RKO (cell line): ENCODE measurements around the gene FRK.

Experiments
- DNase-seq: peaks from one replicate; pipeline ENCODE4 v3.0.0-alpha.2; 2016; ENCODE audit warnings: low spot score

Gene FRK

GRCh38 chr6:116034327-116034726 lies 26.4 kb downstream of the FRK start:
- DNase-seq: no peak

GRCh38 chr6:116033687-116034303 lies 26.9 kb downstream of the FRK start:
- no peak for DNase-seq

GRCh38 chr6:116030770-116031169 lies 29.9 kb downstream of the FRK start:
- no peak for DNase-seq

- DNase-seq: no peak
Observed at GRCh38 chr6:116029535-116029934, 31.2 kb downstream of the FRK start.

DNA sequence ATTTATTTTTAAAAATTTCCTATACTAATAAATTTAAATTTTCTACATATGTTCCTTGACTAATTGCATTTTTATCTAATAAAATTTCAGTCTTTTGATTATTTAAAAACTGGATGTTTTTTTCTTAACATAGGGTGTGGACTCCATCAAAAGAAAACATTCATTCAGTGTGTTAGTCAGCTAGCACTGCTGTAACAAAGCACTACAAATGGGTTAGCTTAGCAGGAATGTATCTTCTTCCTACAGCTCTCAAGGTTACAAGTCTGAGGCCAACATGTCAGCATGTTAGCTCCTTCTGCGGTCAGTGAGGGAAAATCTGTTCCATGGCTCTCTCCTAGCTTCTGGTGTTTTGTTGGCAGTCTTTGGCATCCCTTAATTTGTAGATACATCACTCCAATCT lies 32.5 kb downstream of the FRK start:
- no peak for DNase-seq

DNA sequence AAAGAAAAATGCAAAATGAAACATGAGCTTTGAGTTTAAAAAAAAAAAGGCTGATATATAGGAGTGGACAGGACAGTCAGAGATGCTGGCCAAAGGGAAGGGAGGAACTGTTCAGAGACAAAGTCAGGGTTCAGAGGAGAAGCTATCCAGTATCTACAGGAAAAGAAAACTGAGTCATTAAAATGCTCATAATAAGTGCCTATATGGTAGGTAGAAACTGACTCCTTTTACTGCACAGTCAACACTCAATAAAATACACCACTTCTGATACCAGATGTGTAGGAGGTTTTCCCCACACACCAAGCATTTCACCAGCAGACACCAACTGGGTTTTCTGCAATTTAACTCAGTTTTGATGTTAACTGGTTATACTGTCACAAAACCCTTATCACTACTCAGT lies 32.9 kb downstream of the FRK start:
- DNase-seq: no peak

- no peak for DNase-seq
Observed at GRCh38 chr6:116025405-116025804, 35.3 kb downstream of the FRK start.

GRCh38 chr6:116022841-116023445 lies 37.7 kb downstream of the FRK start:
- no peak for DNase-seq

- DNase-seq: no peak
Observed at GRCh38 chr6:116020738-116021137, 40.0 kb downstream of the FRK start.

DNA sequence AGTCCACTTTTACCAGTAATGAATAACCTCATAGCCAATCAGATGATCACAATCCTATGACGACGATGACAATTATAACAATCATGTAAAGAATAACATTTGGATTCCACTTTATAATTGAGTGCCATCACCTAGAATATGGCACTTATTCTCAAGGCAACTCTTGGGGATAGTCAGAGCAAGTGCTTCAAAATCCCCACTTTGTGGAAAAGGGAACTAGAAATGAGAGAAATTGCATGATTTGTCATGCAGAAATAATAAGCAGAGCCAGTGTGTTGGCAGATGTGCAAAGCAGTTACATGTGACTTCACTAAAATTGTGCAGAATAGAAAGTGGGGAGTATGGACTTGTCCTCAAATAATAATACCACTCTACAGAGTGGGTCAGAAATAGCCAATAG lies 41.3 kb downstream of the FRK start:
- no peak for DNase-seq

DNA sequence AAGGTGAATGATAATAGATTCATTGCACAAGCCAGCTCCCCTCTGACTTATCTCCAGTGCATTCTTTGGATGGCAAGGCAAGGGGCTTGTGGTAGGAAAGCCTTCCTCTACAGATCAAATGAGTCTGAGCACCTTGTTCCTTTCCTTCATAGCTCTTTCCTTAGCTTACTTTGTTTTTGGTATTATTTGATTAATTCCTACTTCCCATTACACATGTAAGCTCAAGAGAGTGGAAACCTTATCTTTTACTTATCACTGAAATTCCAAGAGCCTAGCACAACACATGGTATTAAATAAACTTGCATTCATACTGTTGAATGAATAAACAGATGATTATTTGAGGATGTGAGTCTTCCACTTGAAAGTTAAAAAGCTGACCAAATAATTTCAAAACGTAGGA lies 41.7 kb downstream of the FRK start:
- DNase-seq: no peak

- no peak for DNase-seq
Observed at GRCh38 chr6:116017546-116018295, 43.0 kb downstream of the FRK start.

DNA sequence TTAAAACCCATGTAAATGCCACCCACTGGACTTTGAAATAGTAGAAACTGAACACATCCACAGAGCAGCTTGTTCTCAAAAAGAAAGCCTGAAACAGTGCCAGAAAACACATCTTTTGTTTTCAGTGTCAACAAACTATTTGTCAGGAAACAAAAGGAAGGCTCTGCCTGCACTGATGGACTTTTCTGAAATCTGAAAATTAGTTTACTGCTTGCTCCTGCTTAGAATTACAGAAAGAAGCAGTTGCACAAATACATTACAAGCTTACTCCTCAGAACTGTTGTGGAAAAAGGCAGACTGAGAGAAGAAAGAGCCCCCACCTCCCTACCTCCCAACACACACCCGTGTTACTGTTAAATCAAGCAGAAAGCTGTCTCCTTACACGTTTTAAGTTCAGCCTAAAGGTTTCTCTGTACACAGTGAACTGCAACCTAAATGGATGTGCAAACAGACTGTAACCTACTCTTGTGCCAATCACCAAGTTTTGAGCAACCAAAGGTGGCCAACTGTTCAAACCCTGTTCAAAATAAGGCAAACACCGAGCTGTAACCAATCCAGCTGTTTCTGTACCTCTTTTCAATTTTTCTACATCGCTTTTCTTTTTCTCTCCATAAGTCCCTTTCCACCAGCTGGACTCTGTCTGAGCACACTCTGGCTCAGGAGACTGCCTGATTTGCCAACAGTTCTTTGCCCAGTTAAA lies 43.7 kb downstream of the FRK start:
- DNase-seq: no peak

DNA sequence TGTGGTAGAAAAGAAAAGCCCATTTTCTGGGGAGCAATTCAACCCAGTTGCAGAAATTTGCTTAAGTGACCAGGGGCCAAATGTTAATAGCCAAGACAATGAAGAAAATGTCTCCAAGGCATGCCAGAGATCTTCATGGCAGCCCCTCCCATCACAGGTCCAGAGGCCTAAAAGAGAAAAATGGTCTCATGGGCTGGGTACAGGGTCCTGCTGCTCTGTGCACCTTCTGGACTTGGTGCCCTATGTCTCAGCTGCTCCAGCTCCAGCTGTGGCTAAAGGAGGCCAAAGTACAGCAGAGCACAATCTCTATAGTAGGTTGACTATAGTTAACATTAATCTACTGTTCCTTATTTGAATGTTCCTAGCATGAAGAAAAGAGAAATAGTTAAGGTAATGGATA lies 44.7 kb downstream of the FRK start:
- DNase-seq: no peak

DNA sequence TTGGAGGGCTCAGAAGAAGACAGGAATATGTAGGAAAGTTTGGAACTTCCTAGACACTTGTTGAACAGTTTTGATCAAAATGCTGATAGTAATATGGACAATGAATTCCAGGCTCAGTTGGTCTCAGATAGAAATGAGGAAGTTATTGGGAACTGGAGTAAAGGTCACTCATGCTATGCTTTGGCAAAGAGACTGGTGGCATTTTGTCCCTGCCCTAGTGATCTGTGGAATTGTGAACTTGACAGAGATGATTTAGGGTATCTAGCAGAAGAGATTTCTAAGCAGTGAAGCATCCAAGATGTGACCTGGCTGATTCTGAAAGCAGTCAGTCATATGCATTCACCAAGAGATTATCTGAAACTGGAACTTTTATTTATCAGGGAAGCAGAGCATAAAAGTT lies 45.1 kb downstream of the FRK start:
- no peak for DNase-seq

- DNase-seq: no peak
Observed at GRCh38 chr6:116012951-116013350, 47.7 kb downstream of the FRK start.

GRCh38 chr6:116012471-116012949 lies 48.2 kb downstream of the FRK start:
- no peak for DNase-seq

GRCh38 chr6:116011520-116011919 lies 49.2 kb downstream of the FRK start:
- no peak for DNase-seq

DNA sequence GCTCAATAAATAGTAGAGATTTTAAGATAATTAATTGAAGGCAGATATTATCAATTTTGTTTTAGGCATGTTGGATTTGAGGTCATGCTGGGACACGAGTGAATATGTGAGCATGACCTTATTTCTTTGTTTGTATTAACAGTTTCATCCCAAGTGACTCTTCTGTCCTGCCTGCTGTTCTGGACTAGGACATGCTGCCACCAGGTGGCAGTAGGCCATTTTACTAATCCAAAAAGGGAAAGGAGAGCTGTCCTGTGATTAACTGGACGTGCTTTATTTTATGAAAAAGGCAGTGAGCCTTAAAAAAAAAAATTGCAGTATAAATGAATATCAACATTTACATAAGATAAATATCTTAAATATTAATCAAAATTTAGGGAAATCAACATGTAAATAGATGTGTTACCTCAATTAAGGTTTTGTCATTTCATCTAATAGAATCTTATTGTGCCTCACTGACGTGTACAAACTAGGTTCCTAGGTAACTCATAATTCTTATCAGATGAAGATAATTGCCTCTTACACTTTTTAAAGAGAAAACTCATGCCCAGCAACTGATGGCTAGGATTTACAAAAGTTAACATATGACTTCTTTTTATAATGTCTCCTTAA lies 49.8 kb downstream of the FRK start:
- peak; percentile 68 for DNase-seq

DNA sequence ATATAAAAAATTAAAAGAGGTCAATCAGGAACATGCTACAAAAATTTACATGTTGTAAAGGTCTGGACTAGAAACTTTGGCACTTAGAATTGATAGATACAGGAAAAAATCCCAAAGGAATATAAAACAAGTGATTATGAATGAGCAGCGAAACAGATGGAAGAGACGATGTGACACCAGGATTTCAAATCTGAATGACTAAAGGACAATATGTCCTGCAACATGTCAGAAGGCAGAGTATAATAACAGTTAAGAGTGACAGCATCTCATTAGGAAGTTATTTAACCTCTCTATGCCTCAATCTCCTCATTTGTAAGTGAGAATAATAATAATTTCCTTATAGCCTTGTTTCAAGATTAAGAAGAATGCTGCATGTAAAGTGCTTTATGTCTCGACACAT lies 50.3 kb downstream of the FRK start:
- DNase-seq: no peak

- DNase-seq: no peak
Observed at GRCh38 chr6:116008470-116009243, 52.0 kb downstream of the FRK start.
